ENCODE results near the gene CCL20.

- TF ChIP-seq CTCF (IDR thresholded peaks at IDR 0.05 in 4 of 5, conservative IDR thresholded peaks at IDR 0.05 in 1 of 5) (no peak), POLR2A (IDR thresholded peaks at IDR 0.05) (no peak)
These were observed 40.7 kb upstream of the CCL20 start for GRCh38 chr2:227772932-227773331.
